HEK293 (cell line): Measurements from ENCODE around the gene ABHD16A.

Experiments used
- CTCF ChIA-PET: fragments of 350-600 bp; formaldehyde crosslinking; extraction: SDS; loops from one replicate; lab custom pipeline; 2021; ENCODE audit warnings: antibody characterized with exemption; lab: Yijun Ruan, JAX
- POLR2A ChIA-PET: fragments of 300-600 bp; formaldehyde crosslinking; extraction: SDS; loops from one replicate; lab custom pipeline; 2020; ENCODE audit warnings: antibody characterized with exemption, inconsistent platforms; lab: Yijun Ruan, JAX
- H3K27ac ChIP-seq: fragments of 200-500 bp; sonication (Bioruptor generic); 2 replicates; pipeline ENCODE4 v1.5.1; 2014; ENCODE audit warnings: low read depth, low read length, control low read depth, inconsistent platforms; ENCODE audit errors: extremely low read depth
- H3K36me3 ChIP-seq, 2 experiments: fragments of 200-500 bp in 1 of 2; sonication (Bioruptor generic) in 1 of 2; 1 replicate in 1 of 2; 2 replicates in 1 of 2; pipeline ENCODE4 v1.5.1; 2014 to 2017; ENCODE audit warnings: inconsistent platforms in 2 of 2, low read length in 2 of 2; ENCODE audit not compliant: control insufficient read depth in 2 of 2, insufficient read depth in 1 of 2
- H3K4me1 ChIP-seq: fragments of 200-500 bp; sonication (Bioruptor generic); 2 replicates; pipeline ENCODE4 v1.5.1; 2014; ENCODE audit warnings: mild to moderate bottlenecking, low read length, inconsistent platforms; ENCODE audit not compliant: control insufficient read depth, insufficient read depth
- H3K4me3 ChIP-seq: 2 replicates; pipeline ENCODE4 v1.5.1; 2011; ENCODE audit warnings: low read depth, mild to moderate bottlenecking, control low read depth, low read length, moderate library complexity
- H3K9me3 ChIP-seq: fragments of 200-500 bp; sonication (Bioruptor generic); 2 replicates; pipeline ENCODE4 v1.5.1; 2014; ENCODE audit warnings: low read depth, low read length, inconsistent platforms; ENCODE audit not compliant: control insufficient read depth, insufficient read depth
- CTCF ChIP-seq: fragments of 450-650 bp; formaldehyde crosslinking; IDR thresholded peaks from 2 replicates; pipeline ENCODE4 v1.5.1; 2016; ENCODE audit warnings: missing biosample characterization, missing genetic modification characterization
- KLF16 ChIP-seq: fragments of 450-650 bp; formaldehyde crosslinking; IDR thresholded peaks from 2 replicates; pipeline ENCODE4 v1.5.1; 2017; ENCODE audit warnings: missing biosample characterization, missing genetic modification characterization
- OVOL3 ChIP-seq: fragments of 450-650 bp; formaldehyde crosslinking; IDR thresholded peaks from 2 replicates; pipeline ENCODE4 v1.5.1; 2016; ENCODE audit warnings: missing biosample characterization, missing genetic modification characterization
- WT1 ChIP-seq: fragments of 450-650 bp; formaldehyde crosslinking; IDR thresholded peaks from 2 replicates; pipeline ENCODE4 v1.5.1; 2016; ENCODE audit warnings: missing biosample characterization, missing genetic modification characterization
- ZEB2 ChIP-seq: fragments of 450-650 bp; formaldehyde crosslinking; IDR thresholded peaks from 2 replicates; pipeline ENCODE4 v1.5.1; 2016; ENCODE audit warnings: missing biosample characterization, missing genetic modification characterization
- ZNF10 ChIP-seq: fragments of 450-650 bp; formaldehyde crosslinking; IDR thresholded peaks from 2 replicates; pipeline ENCODE4 v1.5.1; 2017; ENCODE audit warnings: missing biosample characterization, missing genetic modification characterization
- ZNF140 ChIP-seq: fragments of 450-650 bp; formaldehyde crosslinking; IDR thresholded peaks from 2 replicates; pipeline ENCODE4 v1.5.1; 2016; ENCODE audit warnings: missing biosample characterization, missing genetic modification characterization
- ZNF155 ChIP-seq: fragments of 450-650 bp; formaldehyde crosslinking; IDR thresholded peaks from 2 replicates; pipeline ENCODE4 v1.5.1; 2016; ENCODE audit warnings: missing biosample characterization, missing genetic modification characterization
- ZNF2 ChIP-seq: fragments of 450-650 bp; formaldehyde crosslinking; IDR thresholded peaks from 2 replicates; pipeline ENCODE4 v1.5.1; 2016; ENCODE audit warnings: missing biosample characterization, missing genetic modification characterization
- ZNF214 ChIP-seq: fragments of 450-650 bp; formaldehyde crosslinking; IDR thresholded peaks from 2 replicates; pipeline ENCODE4 v1.5.1; 2017; ENCODE audit warnings: missing biosample characterization, mild to moderate bottlenecking, missing genetic modification characterization, borderline replicate concordance
- ZNF223 ChIP-seq: fragments of 450-650 bp; formaldehyde crosslinking; IDR thresholded peaks from 2 replicates; pipeline ENCODE4 v1.5.1; 2016; ENCODE audit warnings: missing biosample characterization, missing genetic modification characterization
- ZNF324 ChIP-seq: fragments of 450-650 bp; formaldehyde crosslinking; IDR thresholded peaks from 2 replicates; pipeline ENCODE4 v1.5.1; 2016; ENCODE audit warnings: missing biosample characterization, missing genetic modification characterization
- ZNF37A ChIP-seq: fragments of 450-650 bp; IDR thresholded peaks from 2 replicates; pipeline ENCODE4 v1.5.1; 2018; ENCODE audit warnings: missing biosample characterization, missing genetic modification characterization
- ZNF416 ChIP-seq: fragments of 450-650 bp; formaldehyde crosslinking; IDR thresholded peaks from 2 replicates; pipeline ENCODE4 v1.5.1; 2016; ENCODE audit warnings: missing biosample characterization, missing genetic modification characterization
- ZNF473 ChIP-seq: fragments of 450-650 bp; formaldehyde crosslinking; IDR thresholded peaks from 2 replicates; pipeline ENCODE4 v1.5.1; 2017; ENCODE audit warnings: missing biosample characterization, missing genetic modification characterization
- ZNF558 ChIP-seq: fragments of 450-650 bp; formaldehyde crosslinking; IDR thresholded peaks from 2 replicates; pipeline ENCODE4 v1.5.1; 2016; ENCODE audit warnings: missing biosample characterization, missing genetic modification characterization
- ZNF571 ChIP-seq: fragments of 450-650 bp; formaldehyde crosslinking; IDR thresholded peaks from 2 replicates; pipeline ENCODE4 v1.5.0; 2017; ENCODE audit warnings: missing biosample characterization, missing genetic modification characterization
- ZNF600 ChIP-seq: fragments of 450-650 bp; formaldehyde crosslinking; IDR thresholded peaks from 2 replicates; pipeline ENCODE4 v1.5.1; 2016; ENCODE audit warnings: missing biosample characterization, missing genetic modification characterization
- ZNF624 ChIP-seq: fragments of 450-650 bp; formaldehyde crosslinking; IDR thresholded peaks from 2 replicates; pipeline ENCODE4 v1.5.1; 2017; ENCODE audit warnings: missing biosample characterization, missing genetic modification characterization
- ZNF629 ChIP-seq: fragments of 450-650 bp; formaldehyde crosslinking; IDR thresholded peaks from 2 replicates; pipeline ENCODE4 v1.5.1; 2017; ENCODE audit warnings: missing biosample characterization, missing genetic modification characterization
- ZNF664 ChIP-seq: fragments of 450-650 bp; formaldehyde crosslinking; IDR thresholded peaks from 2 replicates; pipeline ENCODE4 v1.5.1; 2016; ENCODE audit warnings: missing biosample characterization, missing genetic modification characterization
- ZNF677 ChIP-seq: fragments of 450-650 bp; IDR thresholded peaks from 2 replicates; pipeline ENCODE4 v1.5.0; 2018; ENCODE audit warnings: missing biosample characterization, mild to moderate bottlenecking, missing genetic modification characterization, moderate library complexity
- ZNF76 ChIP-seq: fragments of 450-650 bp; formaldehyde crosslinking; IDR thresholded peaks from 2 replicates; pipeline ENCODE4; 2016; ENCODE audit warnings: low read depth, missing biosample characterization, missing genetic modification characterization, borderline replicate concordance
- ZNF837 ChIP-seq: fragments of 450-650 bp; formaldehyde crosslinking; IDR thresholded peaks from 2 replicates; pipeline ENCODE4 v1.5.1; 2016; ENCODE audit warnings: missing biosample characterization, missing genetic modification characterization
- ZSCAN30 ChIP-seq: fragments of 450-650 bp; IDR thresholded peaks from 2 replicates; pipeline ENCODE4 v1.5.1; 2018; ENCODE audit warnings: missing biosample characterization, mild to moderate bottlenecking, missing genetic modification characterization, moderate library complexity
- TF ChIP-seq, protein P1 (sequence below): fragments of 450-650 bp; formaldehyde crosslinking; IDR thresholded peaks from 2 replicates; pipeline ENCODE4 v1.5.1; 2016; ENCODE audit warnings: missing biosample characterization, missing genetic modification characterization
- TF ChIP-seq, protein P2 (sequence below): fragments of 450-650 bp; formaldehyde crosslinking; IDR thresholded peaks from 2 replicates; pipeline ENCODE4 v1.5.1; 2016; ENCODE audit warnings: missing biosample characterization, missing genetic modification characterization

Gene ABHD16A

DNA sequence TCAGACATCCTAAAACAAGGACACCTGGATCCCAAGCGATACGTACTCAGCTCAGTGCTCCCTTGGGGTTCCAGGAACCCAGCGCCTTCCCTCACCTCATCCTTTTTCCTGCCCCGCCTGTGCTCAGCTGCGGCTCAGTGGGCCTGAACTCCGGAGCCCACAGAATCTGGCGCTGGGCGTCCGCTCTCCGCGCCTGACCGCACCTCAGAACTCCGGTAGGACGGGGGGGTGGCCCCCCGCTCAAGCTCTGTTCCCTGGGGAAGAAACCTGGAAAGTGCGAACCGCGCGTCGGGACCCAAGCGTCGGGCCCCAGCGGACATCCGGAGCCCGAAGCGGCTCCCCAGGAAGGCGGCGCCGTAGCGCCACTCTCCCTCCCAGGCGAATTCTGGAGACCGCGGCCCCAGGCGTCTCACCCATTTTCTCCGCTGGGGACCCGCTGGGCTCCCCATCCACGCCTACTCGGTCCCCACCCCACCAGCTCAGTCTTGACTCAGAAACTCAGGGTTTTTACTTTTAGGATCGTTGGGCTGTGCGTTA, 21.9 kb downstream of the ABHD16A start:
- Histone ChIP-seq H3K27ac (no peak overlapping the region; the same call in 1 of the 2 replicates), H3K4me3 (peak overlapping the region; percentile 27), H3K9me3 (no peaks in the 10 kb centered on the region), H3K4me1 (no peaks in the 10 kb centered on the region; the same call in 1 of the 2 replicates), H3K36me3 (peaks cover 0 to 7% of the 10 kb centered on the region in 2 experiments; a peak in 1 of 3 replicates)
- TF ChIP-seq ZNF140 (tag by site-specific recombination): no peak
- no peak for TF ChIP-seq ZNF600 (tag by site-specific recombination)
- no peak for TF ChIP-seq ZNF10
- TF ChIP-seq ZEB2 (tag by site-specific recombination): peak; percentile 8; the same call in 1 of the 2 replicates
- no peak for TF ChIP-seq ZNF624
- no peak for TF ChIP-seq OVOL3 (tag by site-specific recombination)
- no peak for TF ChIP-seq KLF16 (tag by site-specific recombination)
- no peak for TF ChIP-seq WT1 (tag by site-specific recombination)
- CTCF ChIA-PET: interaction anchor here (0.6 to 2.3 kb wide), 26 partner anchors 9 to 553 kb away, joined by 3 to 24 read pairs (median 4); partner anchors contain the start of genes CSNK2B, LY6G6C and MSH5
- POLR2A ChIA-PET: interaction anchor here (0.6 to 2.1 kb wide), 13 partner anchors 9 to 271 kb away, joined by 3 to 15 read pairs (median 4); partner anchors contain the start of genes ABHD16A, CSNK2B, GPANK1 and HSPA1B

DNA sequence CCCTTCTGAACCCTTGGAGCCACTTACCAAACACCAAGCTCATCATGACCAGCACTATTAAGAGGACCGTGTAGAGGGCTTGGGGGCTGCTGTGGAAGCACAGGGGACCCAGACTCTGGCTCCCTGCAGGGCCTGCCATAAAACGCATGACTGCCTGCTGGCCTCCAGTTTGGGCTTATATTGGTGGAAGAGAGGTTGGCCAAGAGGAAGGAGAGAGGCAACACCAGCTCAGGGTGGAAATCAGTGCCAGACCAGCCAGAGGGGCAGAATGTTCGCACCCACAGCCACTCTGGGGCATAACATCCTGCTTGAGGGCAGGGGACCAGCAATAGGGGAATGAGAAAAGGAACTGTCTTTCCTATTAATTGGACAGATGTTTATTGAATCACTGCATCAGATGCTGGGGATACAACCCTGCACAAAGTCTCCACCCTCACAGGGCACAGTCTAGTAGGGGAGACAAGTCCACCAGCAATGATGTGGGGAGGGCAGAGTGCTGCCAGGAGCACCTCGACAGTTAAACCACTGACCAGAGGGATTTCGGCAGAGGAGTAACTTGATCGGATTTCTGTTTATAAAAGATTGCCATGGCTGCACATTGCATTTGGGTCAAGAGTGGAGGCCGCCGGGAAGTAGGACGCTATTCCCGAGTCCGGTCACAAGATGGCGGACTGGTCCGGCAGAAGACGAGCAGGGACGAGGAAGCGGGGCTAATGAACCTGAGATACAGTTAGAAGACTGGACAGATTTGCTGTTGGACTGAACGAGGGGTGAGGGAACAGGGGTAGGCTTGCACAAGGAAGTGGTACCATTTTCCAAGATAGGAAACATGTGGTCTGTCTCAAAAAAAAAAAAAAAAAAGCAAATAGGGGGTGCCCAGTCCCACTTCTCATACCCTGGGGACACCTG, 22.6 kb downstream of the ABHD16A start, which contains the start of gene LY6G5C:
LY6G5C (minus strand) TSS at position 842 of the 909 bp plus-strand sequence; CDS start at position 148, 694 bp downstream.
- Histone ChIP-seq H3K4me3 (peak within 1 kb of the TSS; percentile 27), H3K4me1 (no peaks in the 10 kb centered on the region; the same call in 1 of the 2 replicates), H3K9me3 (no peaks in the 10 kb centered on the region), H3K27ac (no peak within 1 kb of the TSS; the same call in 1 of the 2 replicates), H3K36me3 (peaks cover 0 to 5% of the 10 kb centered on the region in 2 experiments; a peak in 1 of 3 replicates)
- ChIA-PET POLR2A (interaction anchor here (0.6 to 2.1 kb wide), 15 partner anchors 9 to 272 kb away, joined by 3 to 15 read pairs (median 4); partner anchors contain the start of genes ABHD16A, C6orf47, CSNK2B and GPANK1), CTCF (interaction anchor here (0.5 to 2.3 kb wide), 31 partner anchors 10 to 1114 kb away, joined by 3 to 24 read pairs (median 4); partner anchors contain the start of genes CSNK2B, LY6G6C and MSH5)
- TF ChIP-seq, protein P1, sequence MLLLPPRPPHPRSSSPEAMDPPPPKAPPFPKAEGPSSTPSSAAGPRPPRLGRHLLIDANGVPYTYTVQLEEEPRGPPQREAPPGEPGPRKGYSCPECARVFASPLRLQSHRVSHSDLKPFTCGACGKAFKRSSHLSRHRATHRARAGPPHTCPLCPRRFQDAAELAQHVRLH: no peak
- TF ChIP-seq ZNF629 (0 out of 2 replicates have a peak, but pooled peaks have one; percentile 17), ZNF473 (tag by site-specific recombination) (no peak), ZNF558 (tag by site-specific recombination) (no peak), ZNF571 (tag by site-specific recombination) (no peak), ZNF155 (tag by site-specific recombination) (no peak), CTCF (tag by site-specific recombination) (peak; percentile 68; the same call in 1 of the 2 replicates), ZNF664 (no peak), ZNF2 (tag by site-specific recombination) (peak; percentile 34; the same call in 1 of the 2 replicates), ZSCAN30 (tag by site-specific recombination) (peak; percentile 28; the same call in 1 of the 2 replicates), ZEB2 (tag by site-specific recombination) (peak; percentile 70), ZNF677 (tag by site-specific recombination) (no peak), ZNF837 (no peak), ZNF324 (tag by site-specific recombination) (0 out of 2 replicates have a peak, but pooled peaks have one; percentile 25), ZNF214 (tag by site-specific recombination) (no peak), ZNF223 (tag by site-specific recombination) (no peak), ZNF37A (tag by site-specific recombination) (no peak), ZNF76 (peak; percentile 76), ZNF416 (tag by site-specific recombination) (no peak)
- TF ChIP-seq, protein P2, sequence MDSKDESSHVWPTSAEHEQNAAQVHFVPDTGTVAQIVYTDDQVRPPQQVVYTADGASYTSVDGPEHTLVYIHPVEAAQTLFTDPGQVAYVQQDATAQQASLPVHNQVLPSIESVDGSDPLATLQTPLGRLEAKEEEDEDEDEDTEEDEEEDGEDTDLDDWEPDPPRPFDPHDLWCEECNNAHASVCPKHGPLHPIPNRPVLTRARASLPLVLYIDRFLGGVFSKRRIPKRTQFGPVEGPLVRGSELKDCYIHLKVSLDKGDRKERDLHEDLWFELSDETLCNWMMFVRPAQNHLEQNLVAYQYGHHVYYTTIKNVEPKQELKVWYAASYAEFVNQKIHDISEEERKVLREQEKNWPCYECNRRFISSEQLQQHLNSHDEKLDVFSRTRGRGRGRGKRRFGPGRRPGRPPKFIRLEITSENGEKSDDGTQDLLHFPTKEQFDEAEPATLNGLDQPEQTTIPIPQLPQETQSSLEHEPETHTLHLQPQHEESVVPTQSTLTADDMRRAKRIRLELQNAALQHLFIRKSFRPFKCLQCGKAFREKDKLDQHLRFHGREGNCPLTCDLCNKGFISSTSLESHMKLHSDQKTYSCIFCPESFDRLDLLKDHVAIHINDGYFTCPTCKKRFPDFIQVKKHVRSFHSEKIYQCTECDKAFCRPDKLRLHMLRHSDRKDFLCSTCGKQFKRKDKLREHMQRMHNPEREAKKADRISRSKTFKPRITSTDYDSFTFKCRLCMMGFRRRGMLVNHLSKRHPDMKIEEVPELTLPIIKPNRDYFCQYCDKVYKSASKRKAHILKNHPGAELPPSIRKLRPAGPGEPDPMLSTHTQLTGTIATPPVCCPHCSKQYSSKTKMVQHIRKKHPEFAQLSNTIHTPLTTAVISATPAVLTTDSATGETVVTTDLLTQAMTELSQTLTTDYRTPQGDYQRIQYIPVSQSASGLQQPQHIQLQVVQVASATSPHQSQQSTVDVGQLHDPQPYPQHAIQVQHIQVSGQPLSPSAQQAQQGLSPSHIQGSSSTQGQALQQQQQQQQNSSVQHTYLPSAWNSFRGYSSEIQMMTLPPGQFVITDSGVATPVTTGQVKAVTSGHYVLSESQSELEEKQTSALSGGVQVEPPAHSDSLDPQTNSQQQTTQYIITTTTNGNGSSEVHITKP (tag by site-specific recombination): peak; percentile 60
